GF-D8 (cell line): ENCODE measurements around the gene CD177.
"Not testable (repeated sequence)": the region's sequence is repeated elsewhere in the genome, so short reads cannot be mapped to it uniquely, and the experiment has no call there.

Experiments used
- DNase-seq: peaks from one replicate; lab custom pipeline; 2025; lab: John Stamatoyannopoulos, UW

The CD177 gene

GRCh38 chr19:43380771-43381386 lies 27.4 kb downstream of the CD177 start:
- DNase-seq: no peak

GRCh38 chr19:43382586-43383216 lies 29.2 kb downstream of the CD177 start:
- not testable (repeated sequence) for DNase-seq

GRCh38 chr19:43383254-43383653 lies 29.8 kb downstream of the CD177 start:
- not testable (repeated sequence) for DNase-seq

GRCh38 chr19:43383759-43384158 lies 30.3 kb downstream of the CD177 start:
- not testable (repeated sequence) for DNase-seq

GRCh38 chr19:43390903-43391551 lies 37.5 kb downstream of the CD177 start:
- not testable (repeated sequence) for DNase-seq

GRCh38 chr19:43391552-43391935 lies 38.1 kb downstream of the CD177 start:
- DNase-seq: not testable (repeated sequence)

- DNase-seq: not testable (repeated sequence)
These were observed 40.0 kb downstream of the CD177 start for GRCh38 chr19:43393501-43393900.

- no peak for DNase-seq
These were observed 42.1 kb downstream of the CD177 start for GRCh38 chr19:43395561-43395960.

GRCh38 chr19:43406297-43406696 lies 52.8 kb downstream of the CD177 start:
- DNase-seq: no peak

- DNase-seq: no peak
These were observed 54.0 kb downstream of the CD177 start for GRCh38 chr19:43407416-43408005.

- DNase-seq: no peak
These were observed 54.6 kb downstream of the CD177 start for GRCh38 chr19:43408043-43408442.

GRCh38 chr19:43409415-43409814 lies 55.9 kb downstream of the CD177 start:
- no peak for DNase-seq

- DNase-seq: no peak
These were observed 59.0 kb downstream of the CD177 start for GRCh38 chr19:43412441-43412840.
